Sigmoid colon (tissue), 4 donors: ENCODE results near the gene OR13J1.

Source experiments
- CTCF ChIP-seq, 4 experiments: fragments of 450-650 bp in 3 of 4; fragments of 200-600 bp in 1 of 4; IDR thresholded peaks; one replicate each; pipeline ENCODE4 v1.5.1; 2016 to 2019; ENCODE audit warnings: antibody characterized with exemption in 4 of 4, mild to moderate bottlenecking in 3 of 4, moderate library complexity in 2 of 4
- POLR2A ChIP-seq, 2 donors: fragments of 450-650 bp; IDR thresholded peaks; one replicate each; pipeline ENCODE4 v1.6.1; 2016; ENCODE audit warnings: antibody characterized with exemption in 2 of 2, mild to moderate bottlenecking in 2 of 2, moderate library complexity in 2 of 2
- POLR2AphosphoS5 ChIP-seq, 4 donors: sonication (generic); formaldehyde crosslinking; IDR thresholded peaks; one replicate each; pipeline ENCODE4 v1.6.1; 2017; ENCODE audit warnings: antibody characterized with exemption in 4 of 4

GRCh38 chr9:35908504-35909125, 38.4 kb upstream of the OR13J1 start:
- no peak for TF ChIP-seq POLR2AphosphoS5 (IDR thresholded peaks at IDR 0.05)
- TF ChIP-seq CTCF (IDR thresholded peaks at IDR 0.05), result no peak
- TF ChIP-seq POLR2A (IDR thresholded peaks at IDR 0.05), result no peak
